ENCODE measurements around the gene STARD5.

The STARD5 gene

GRCh38 chr15:81274255-81274654, 49.7 kb downstream of the STARD5 start:
- Histone ChIP-seq H4K20me1 (ENCODE audit: control insufficient read depth, insufficient read depth, low read depth, low read length) (no peaks in the 10 kb centered on the region), H3K9me2 (replicated peaks; ENCODE audit: control insufficient read depth, low read length) (no peaks in the 10 kb centered on the region), H3K4me2 (ENCODE audit: low read length) (no peak overlapping the region), H3K27ac (ENCODE audit: low read depth, low read length) (no peak overlapping the region), H3K9me3 (ENCODE audit: control insufficient read depth, insufficient read depth, low read length) (peaks cover 8% of the 10 kb centered on the region; the same call in 1 of the 2 replicates), H3K4me3 (ENCODE audit: low read length) (no peak overlapping the region), H3F3A (ENCODE audit: control insufficient read depth, insufficient read depth) (no peaks in the 10 kb centered on the region), H3K4me1 (ENCODE audit: control insufficient read depth, low read length) (peaks cover 12% of the 10 kb centered on the region), H3K27me3 (ENCODE audit: control insufficient read depth, low read length) (peaks cover 5% of the 10 kb centered on the region; the same call in 1 of the 2 replicates), H3K79me2 (ENCODE audit: control insufficient read depth, low read length) (no peaks in the 10 kb centered on the region), H3K36me3 (ENCODE audit: control insufficient read depth, low read length) (no peaks in the 10 kb centered on the region)
- no peak for TF ChIP-seq CTCF (IDR thresholded peaks at IDR 0.05; ENCODE audit: low read depth, low read length, poor library complexity, severe bottlenecking)
- TF ChIP-seq EZH2phosphoT487 (IDR thresholded peaks at IDR 0.05; ENCODE audit: borderline replicate concordance, low read length), result no peak

GRCh38 chr15:81273855-81274254, 50.1 kb downstream of the STARD5 start:
- H4K20me1 ChIP-seq (ENCODE audit: control insufficient read depth, insufficient read depth, low read depth, low read length), result no peaks in the 10 kb centered on the region
- H3K27ac ChIP-seq (ENCODE audit: low read depth, low read length), result no peak overlapping the region
- no peaks in the 10 kb centered on the region for H3K9me2 ChIP-seq (replicated peaks; ENCODE audit: control insufficient read depth, low read length)
- no peaks in the 10 kb centered on the region for H3K79me2 ChIP-seq (ENCODE audit: control insufficient read depth, low read length)
- H3K36me3 ChIP-seq (ENCODE audit: control insufficient read depth, low read length), result no peaks in the 10 kb centered on the region
- peaks cover 5% of the 10 kb centered on the region; the same call in 1 of the 2 replicates for H3K27me3 ChIP-seq (ENCODE audit: control insufficient read depth, low read length)
- no peak for TF ChIP-seq EZH2phosphoT487 (IDR thresholded peaks at IDR 0.05; ENCODE audit: borderline replicate concordance, low read length)
- peaks cover 8% of the 10 kb centered on the region; the same call in 1 of the 2 replicates for H3K9me3 ChIP-seq (ENCODE audit: control insufficient read depth, insufficient read depth, low read length)
- H3K4me2 ChIP-seq (ENCODE audit: low read length), result no peak overlapping the region
- H3K4me1 ChIP-seq (ENCODE audit: control insufficient read depth, low read length), result peaks cover 12% of the 10 kb centered on the region
- no peaks in the 10 kb centered on the region for H3F3A ChIP-seq (ENCODE audit: control insufficient read depth, insufficient read depth)
- H3K4me3 ChIP-seq (ENCODE audit: low read length), result no peak overlapping the region

GRCh38 chr15:81273200-81273599, 50.7 kb downstream of the STARD5 start:
- no peak overlapping the region for H3K4me2 ChIP-seq (ENCODE audit: low read length)
- TF ChIP-seq EZH2phosphoT487 (IDR thresholded peaks at IDR 0.05; ENCODE audit: borderline replicate concordance, low read length) (no peak), CTCF (IDR thresholded peaks at IDR 0.05; ENCODE audit: low read depth, low read length, poor library complexity, severe bottlenecking) (no peak)
- H3K27me3 ChIP-seq (ENCODE audit: control insufficient read depth, low read length), result peaks cover 5% of the 10 kb centered on the region; the same call in 1 of the 2 replicates
- H4K20me1 ChIP-seq (ENCODE audit: control insufficient read depth, insufficient read depth, low read depth, low read length), result no peaks in the 10 kb centered on the region
- no peak overlapping the region for H3K27ac ChIP-seq (ENCODE audit: low read depth, low read length)
- H3K36me3 ChIP-seq (ENCODE audit: control insufficient read depth, low read length), result no peaks in the 10 kb centered on the region
- peaks cover 8% of the 10 kb centered on the region; the same call in 1 of the 2 replicates for H3K9me3 ChIP-seq (ENCODE audit: control insufficient read depth, insufficient read depth, low read length)
- H3K4me1 ChIP-seq (ENCODE audit: control insufficient read depth, low read length), result peaks cover 12% of the 10 kb centered on the region
- H3F3A ChIP-seq (ENCODE audit: control insufficient read depth, insufficient read depth), result no peaks in the 10 kb centered on the region
- H3K79me2 ChIP-seq (ENCODE audit: control insufficient read depth, low read length), result no peaks in the 10 kb centered on the region
- H3K9me2 ChIP-seq (replicated peaks; ENCODE audit: control insufficient read depth, low read length), result no peaks in the 10 kb centered on the region
- H3K4me3 ChIP-seq (ENCODE audit: low read length), result no peak overlapping the region

GRCh38 chr15:81271761-81272644, 51.9 kb downstream of the STARD5 start:
- TF ChIP-seq CTCF (IDR thresholded peaks at IDR 0.05; ENCODE audit: low read depth, low read length, poor library complexity, severe bottlenecking) (no peak), EZH2phosphoT487 (IDR thresholded peaks at IDR 0.05; ENCODE audit: borderline replicate concordance, low read length) (no peak)

More at GRCh38 chr15:81271761-81272644, 51.9 kb downstream of the STARD5 start:
- no peaks in the 10 kb centered on the region for H4K20me1 ChIP-seq (ENCODE audit: control insufficient read depth, insufficient read depth, low read depth, low read length)
- peaks cover 12% of the 10 kb centered on the region for H3K4me1 ChIP-seq (ENCODE audit: control insufficient read depth, low read length)
- no peaks in the 10 kb centered on the region for H3F3A ChIP-seq (ENCODE audit: control insufficient read depth, insufficient read depth)
- no peak overlapping the region for H3K4me3 ChIP-seq (ENCODE audit: low read length)
- H3K79me2 ChIP-seq (ENCODE audit: control insufficient read depth, low read length), result no peaks in the 10 kb centered on the region
- peaks cover 5% of the 10 kb centered on the region; the same call in 1 of the 2 replicates for H3K27me3 ChIP-seq (ENCODE audit: control insufficient read depth, low read length)
- H3K4me2 ChIP-seq (ENCODE audit: low read length), result no peak overlapping the region
- H3K9me2 ChIP-seq (replicated peaks; ENCODE audit: control insufficient read depth, low read length), result no peaks in the 10 kb centered on the region
- peaks cover 2% of the 10 kb centered on the region; the same call in 1 of the 2 replicates for H3K9me3 ChIP-seq (ENCODE audit: control insufficient read depth, insufficient read depth, low read length)
- H3K36me3 ChIP-seq (ENCODE audit: control insufficient read depth, low read length), result no peaks in the 10 kb centered on the region
- H3K27ac ChIP-seq (ENCODE audit: low read depth, low read length), result no peak overlapping the region

Data from DOHH2 (cell line).